RPMI8226 (cell line): ENCODE data around the gene MRNIP.

Source experiments
- DNase-seq: peaks from one replicate; pipeline ENCODE4 v3.0.0-alpha.2; 2015

Gene MRNIP

DNA sequence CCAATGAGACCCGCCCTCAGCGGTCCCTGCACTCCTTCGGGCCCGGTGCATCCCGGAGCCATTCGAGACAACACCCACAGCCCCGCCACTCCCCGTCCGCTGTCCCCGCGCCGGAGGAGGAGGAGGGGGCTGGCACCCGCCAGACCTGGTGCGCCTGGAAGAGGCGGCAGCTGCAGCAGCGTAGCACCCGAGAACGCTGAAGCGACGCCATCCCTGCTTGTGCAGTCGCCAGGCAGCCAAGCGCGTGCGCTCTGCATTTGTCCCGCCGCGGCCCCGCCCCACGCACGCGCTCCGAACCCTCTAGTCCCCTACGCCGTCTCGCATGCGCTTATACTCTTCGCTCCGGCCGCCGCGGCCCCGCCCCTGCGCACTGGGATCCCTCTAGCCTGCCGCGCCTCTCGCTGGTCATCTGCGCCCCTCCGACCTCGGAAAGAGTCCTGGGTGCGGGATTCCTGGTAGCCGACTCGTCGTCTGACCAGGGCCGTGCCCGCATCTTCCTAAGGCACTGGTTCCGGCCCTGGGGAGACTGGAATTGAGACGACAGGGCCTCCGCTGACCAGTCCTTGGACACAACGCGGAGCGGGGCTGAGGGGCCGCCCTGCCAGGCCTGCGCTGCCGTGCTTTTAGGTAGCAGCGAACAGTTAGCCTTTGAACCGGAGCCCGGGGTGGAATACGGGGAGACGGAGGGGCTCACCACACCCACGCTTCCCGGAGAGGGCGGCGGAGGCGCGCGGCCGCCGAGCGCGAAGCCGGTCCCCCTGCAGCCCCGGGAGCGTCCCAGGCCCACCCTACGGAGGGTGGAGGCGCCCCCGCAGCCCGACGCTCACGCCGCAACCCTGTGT lies at the start of gene MRNIP:
TSS of gene MRNIP (minus strand) at position 232 of the 842 bp plus-strand sequence. CDS start at position 211, 21 bp downstream.
- DNase-seq, result peak; percentile 97

DNA sequence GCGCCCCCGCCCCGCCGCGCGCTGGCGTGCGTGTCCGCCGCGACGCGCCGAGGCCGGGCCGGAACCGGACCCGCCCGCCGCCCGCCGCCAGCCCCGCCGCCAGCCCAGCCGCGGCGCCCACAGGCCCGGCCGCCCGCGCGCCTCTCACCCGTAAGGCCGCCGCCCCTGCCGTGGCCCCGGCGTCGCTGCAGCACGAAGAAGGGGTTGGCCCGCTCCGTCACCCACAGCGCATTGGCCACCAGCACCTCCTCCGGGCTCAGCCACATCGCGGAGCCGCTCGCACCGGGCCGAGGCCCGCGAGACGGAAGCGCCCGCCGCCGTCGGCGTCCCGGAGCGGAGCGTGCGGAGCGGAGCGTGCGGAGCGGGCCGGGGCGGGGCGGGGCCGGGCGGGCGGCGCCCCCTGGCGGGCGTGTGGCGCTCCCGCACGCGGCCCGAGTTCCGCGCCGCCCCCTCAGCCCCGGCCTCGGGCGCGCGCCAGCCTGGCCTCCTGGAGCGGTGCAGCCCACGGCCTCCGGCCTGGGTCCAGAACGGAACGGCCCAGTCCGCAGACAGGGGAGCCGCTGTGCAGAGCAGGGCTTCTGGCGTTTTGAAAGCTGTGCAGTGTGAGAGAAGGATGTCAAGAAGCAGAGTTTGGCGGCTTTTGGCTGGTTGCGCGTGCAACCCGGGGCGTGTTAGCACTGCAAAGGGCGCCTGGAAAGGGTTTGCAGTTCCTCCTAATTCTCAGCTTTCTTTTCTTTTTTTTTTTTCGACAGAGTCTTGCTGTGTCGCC lies 49.1 kb upstream of the MRNIP start, which contains the start of gene TBC1D9B:
TSS of gene TBC1D9B (minus strand) at position 342 of the 769 bp plus-strand sequence. CDS start at position 266, 76 bp downstream.
- peak; percentile 82 for DNase-seq

DNA sequence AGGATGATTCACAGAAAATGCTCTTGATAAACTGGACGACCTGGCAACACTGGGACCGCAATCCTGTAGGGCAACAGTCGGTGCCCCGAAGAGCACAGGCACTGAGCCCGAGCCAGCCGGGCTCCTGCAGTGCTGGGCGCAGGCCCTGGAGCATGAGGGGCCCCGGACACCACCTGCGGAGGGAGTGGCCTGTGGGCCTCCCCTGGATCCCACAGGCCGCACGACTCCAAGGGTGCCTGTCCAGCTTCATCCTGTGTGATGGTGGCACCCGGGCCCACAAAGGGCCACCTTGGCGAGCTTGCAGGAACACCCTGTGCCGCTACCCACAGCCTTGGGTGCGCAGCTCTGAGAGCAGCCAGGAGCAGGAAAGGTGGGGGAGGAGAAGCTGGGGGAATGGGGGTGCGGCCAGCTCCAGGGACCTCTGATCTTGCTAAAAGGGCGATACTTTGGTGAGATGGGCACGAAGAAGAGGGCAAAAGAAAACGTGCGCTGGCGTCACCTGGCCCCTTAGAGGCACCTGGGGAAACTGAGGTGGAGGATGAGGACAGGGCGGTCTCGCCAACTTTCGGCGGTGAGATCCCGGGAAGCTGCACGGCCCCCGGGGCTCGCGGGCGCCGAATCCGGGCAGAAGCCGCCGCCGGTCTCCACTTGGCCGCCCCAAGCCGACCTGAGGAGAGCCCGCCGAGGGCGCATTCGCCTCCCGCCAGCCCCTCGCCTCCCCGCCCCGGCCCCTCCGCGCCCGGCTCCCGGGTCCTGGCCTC lies 48.4 kb upstream of the MRNIP start:
- DNase-seq, result peak; percentile 36

DNA sequence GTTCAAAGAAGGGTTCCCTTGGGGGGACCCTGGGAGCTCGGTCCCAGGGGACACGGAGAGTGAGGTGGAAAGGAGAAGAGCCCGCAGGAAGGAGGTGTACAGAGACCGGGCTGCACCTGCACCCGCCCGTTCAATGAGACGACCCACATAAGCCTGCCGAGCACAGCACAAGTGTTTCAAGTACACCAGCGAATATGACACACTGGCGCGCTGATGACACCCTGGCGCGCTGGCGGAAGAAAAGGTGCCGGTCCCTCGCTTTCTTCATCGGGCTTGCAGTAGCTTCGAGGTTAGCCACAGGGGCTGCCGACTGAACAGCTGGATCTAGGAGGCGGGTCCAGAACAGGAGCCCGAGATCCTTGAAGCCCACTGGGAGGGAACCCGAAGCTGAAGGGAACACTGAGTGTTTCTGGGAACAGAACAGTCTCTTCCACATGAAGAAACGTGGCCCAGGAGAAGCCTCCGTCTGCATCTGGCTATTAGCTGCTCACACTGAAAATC lies 47.7 kb upstream of the MRNIP start:
- no peak for DNase-seq

DNA sequence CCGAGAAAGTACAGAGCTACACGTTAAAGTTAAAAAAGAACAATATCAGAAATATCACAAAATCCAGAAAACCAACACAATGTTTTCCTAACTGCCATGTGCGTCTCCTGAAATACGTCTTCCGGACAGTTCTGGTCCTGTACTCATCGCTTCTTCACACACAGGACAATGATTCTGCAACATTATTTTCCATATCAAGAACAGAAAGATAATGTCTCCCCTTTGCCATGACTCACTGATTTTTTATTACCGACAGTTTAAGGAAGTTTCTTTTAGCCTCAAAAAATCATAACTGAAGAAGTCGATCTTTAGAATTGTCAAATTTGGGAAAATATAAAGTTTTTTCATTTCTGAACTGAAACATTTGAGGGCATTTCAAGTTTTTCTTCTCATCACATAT lies 46.5 kb upstream of the MRNIP start:
- no peak for DNase-seq

- DNase-seq, result no peak
These were observed 46.0 kb upstream of the MRNIP start for GRCh38 chr5:179904463-179905160.

DNA sequence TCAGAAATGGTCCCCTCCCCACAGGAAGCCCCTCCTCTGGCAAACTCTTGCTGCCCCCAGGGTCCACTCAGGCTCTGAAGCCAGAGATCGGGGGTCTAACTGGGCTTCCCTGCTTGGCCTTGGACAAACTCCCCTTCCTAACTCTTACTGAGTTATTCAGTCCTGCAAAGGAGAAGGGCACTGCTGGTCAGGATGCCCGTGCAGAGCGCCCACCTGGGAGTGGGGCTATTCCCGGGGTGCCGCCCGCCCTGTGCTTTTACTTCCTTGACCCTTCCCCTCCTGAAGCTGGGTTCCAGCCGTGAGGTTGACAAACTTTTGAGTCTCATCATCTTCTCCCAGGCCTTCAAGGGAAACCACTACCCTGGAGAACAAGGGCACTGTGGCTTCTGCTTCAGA lies 44.1 kb upstream of the MRNIP start:
- no peak for DNase-seq

- DNase-seq, result no peak
These were observed 43.5 kb upstream of the MRNIP start for GRCh38 chr5:179901915-179902762.

DNA sequence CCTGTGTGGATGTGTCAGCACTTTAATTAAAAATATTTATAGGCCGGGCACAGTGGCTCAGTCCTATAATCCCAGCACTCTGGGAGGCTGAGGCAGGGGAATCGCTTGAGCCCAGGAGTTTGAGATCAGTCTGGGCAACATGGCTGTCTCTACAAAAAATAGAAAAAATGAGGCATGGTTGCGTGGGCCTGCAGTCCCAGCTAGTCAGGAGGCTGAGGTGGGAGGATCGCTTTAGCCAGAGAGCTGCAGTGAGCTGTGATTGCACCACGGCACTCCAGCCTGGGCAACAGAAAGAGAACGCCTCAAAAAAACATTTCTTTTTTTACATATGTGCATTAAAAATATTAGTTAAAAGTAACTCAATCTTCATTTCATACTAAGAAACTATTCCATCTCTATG lies 42.8 kb upstream of the MRNIP start:
- no peak for DNase-seq

- no peak for DNase-seq
These were observed 42.1 kb upstream of the MRNIP start for GRCh38 chr5:179900711-179901110.

DNA sequence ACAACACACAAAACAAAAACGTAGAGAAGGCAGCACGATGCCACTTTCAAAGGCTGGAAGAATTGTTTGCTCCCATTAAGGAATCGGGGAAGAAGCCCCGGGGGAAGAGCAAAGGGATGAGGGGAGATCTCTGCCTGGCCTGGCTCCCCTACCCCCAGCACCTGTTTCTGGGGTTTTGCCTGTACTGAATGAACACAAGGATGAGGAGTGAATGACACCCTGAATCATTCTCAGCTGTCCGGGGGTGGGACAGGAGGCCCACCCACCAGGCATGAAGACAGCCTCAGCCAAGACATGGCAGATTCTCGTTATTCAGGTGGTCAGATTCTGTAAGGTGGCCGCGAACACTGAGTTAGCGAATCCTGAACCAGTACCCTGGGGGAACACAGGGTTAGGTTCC lies 41.6 kb upstream of the MRNIP start:
- no peak for DNase-seq

DNA sequence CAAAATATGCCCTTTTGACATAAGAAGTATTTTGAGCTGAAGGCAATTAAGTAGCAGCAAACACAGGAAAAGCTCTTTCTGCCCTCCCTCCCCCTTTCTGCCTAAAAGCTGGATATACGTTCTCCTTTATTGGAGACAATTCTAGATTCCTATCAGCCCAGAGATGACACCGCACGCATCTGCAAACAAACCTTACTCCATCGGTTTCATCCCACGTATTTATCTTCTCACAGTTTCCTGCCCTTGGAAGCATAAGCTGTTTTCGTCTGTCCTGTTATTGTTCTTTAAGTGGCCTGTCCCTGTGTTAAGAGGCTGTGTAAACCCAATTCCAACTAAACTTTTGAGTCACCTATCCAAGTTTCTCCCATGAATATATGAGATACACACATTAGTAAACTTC lies 37.2 kb upstream of the MRNIP start:
- DNase-seq, result no peak

- no peak for DNase-seq
These were observed 35.6 kb upstream of the MRNIP start for GRCh38 chr5:179893958-179894895.

GRCh38 chr5:179893076-179893957 lies 34.7 kb upstream of the MRNIP start:
- no peak for DNase-seq

- no peak for DNase-seq
These were observed 33.6 kb upstream of the MRNIP start for GRCh38 chr5:179892255-179892654.

GRCh38 chr5:179890751-179891682 lies 32.4 kb upstream of the MRNIP start:
- DNase-seq, result no peak

GRCh38 chr5:179889885-179890284 lies 31.3 kb upstream of the MRNIP start:
- no peak for DNase-seq

- no peak for DNase-seq
These were observed 29.2 kb upstream of the MRNIP start for GRCh38 chr5:179887802-179888201.
